Fibroblast of skin of left quadriceps (primary cell): ENCODE data around the gene SRSF1.
"Not testable (repeated sequence)": the region's sequence is repeated elsewhere in the genome, so short reads cannot be mapped to it uniquely, and the experiment has no call there.

Experiments
- DNase-seq, 2 experiments: peaks; one replicate each; pipeline ENCODE4 v3.0.0-alpha.2; 2013; ENCODE audit warnings: low read depth in 2 of 2

The SRSF1 gene

DNA sequence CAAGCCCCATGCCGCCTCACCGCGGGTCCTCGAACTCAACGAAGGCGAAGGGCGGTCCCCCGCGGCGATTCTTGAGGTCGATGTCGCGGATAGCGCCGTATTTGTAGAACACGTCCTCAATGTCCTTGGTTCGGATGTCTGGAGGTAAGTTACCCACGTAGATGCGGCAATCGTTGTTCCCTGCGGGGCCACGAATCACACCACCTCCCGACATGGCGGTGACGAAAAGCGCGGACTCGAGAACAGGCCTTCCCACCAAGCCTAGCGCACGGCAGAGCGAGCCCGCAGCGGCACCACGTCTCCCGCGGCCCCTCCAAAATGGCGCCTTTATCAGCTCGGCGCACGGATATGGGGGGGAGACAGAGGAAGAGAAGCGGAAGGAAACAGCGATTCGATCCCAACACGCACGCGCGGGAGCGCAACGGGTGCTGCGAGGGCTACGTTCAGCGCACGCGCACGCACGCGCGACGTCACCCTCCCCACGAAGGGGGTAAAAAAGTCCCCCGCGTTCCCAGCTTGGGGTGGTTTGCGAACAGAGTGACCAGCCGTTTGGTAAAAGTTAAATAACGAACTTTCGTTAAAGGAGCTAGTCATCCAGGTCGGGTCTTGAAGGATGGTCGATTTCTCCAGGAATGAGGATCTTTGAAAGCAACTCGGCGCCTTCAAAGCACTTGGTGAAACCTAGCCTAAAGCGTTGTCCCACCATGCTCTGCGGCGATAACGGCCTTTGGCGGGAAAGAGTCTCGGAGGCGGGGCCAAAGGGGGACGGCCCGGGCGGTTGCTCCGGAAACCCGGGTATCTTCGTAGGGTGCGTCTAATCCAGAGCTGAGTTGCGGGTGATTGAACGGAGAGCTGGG, at the start of gene SRSF1:
Gene SRSF1 (minus strand): TSS at position 323 of the 857 bp plus-strand sequence. CDS start 109 bp downstream, at position 214.
- peak; percentile 95 to 96 for DNase-seq

DNA sequence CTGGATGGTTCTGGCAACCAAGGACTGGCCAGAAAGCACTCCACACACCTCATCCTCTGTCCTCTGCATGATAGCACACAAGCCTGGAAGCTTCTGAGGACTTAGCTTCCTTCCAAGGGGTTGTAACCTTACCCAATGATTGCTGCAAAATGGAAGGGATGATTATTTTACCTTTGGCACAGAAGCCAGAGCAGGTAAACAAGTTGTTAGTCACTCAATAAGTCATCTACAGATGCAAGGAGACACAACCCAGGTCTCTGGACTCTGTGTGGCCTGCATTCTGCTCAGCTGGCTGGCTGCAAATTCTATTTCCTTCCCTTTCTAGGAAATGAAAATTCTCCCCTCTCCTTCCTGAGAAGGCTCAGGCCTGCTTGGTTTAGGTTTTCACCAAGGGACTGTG, 49.4 kb upstream of the SRSF1 start:
- DNase-seq = no peak

GRCh38 chr17:58054641-58055040, 47.6 kb upstream of the SRSF1 start:
- DNase-seq = no peak

DNA sequence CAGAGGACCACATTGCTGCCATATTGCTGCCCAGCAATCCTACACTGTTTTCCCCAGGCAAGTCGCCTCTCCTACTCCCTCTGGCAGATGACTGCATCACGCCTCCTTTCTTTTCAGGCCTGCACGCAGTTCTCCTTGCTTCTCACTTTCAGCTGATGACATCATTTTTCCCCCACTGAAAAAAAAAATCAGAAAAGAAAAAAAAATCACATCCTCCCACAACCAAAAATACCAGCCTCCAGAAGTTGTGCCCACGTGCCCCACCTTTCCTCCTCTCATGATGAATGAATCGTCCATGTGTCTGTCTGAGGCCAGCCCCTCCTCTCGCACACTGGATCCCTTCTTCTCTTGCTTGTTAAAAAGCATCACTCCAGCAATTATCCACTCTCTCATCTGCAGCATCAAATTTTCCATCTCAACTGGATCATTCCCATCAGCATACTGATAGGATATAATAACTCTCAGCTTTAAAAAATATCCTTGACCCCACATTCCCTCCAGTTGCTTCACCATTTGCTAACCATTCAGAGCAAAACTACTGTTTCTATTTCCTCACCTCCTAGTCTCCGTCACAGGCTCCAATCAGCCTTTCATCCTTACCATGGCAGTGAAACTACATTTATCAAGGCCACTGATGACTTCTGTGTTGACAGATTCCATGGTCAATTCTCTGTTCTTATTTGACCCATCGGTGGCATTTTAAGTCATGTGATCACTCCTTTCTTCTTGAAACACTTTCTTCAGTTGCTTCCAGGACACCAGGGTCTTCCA, 46.1 kb upstream of the SRSF1 start:
- DNase-seq = no peak

- DNase-seq = no peak
Measured at GRCh38 chr17:58052407-58052806, 45.4 kb upstream of the SRSF1 start.

- DNase-seq = no peak
Measured at GRCh38 chr17:58051468-58051867, 44.4 kb upstream of the SRSF1 start.

GRCh38 chr17:58050966-58051365, 43.9 kb upstream of the SRSF1 start:
- no peak for DNase-seq

GRCh38 chr17:58049533-58049932, 42.5 kb upstream of the SRSF1 start:
- no peak for DNase-seq

DNA sequence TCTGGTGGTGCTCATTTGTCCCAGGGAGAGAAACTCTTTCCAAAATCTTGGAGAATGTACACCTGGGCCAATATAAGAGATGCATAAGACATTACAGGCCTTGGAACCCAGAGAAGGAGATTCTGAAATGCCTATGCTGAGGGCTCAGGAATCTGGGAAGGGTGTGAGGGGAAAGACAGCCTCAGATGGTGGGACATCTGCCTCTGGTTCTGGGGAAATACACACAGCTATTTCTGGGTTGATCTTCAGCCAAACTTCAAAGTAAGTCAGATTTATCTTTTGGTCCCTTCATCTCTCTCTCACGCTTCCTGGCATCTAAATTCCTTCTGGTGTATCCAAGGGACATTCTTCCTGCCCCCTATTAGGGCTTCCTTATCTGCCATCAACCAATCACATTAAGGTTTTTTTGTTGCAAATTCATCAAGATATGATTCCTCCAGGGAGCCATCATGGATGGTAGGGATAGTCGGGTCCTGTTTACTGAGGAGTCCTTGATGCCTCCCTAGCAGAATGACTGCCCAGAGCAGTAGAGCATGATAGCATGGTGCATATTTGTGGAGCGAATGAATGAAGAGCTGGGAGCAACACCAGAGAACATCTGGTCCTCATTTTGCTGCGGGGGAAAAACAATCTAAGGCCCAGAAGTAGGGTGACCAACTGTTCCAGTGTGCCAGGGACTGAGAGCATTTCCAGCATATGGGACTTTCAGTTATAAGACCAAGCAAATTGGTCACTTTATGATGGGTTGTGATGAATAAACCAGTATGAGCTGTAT, 40.5 kb upstream of the SRSF1 start:
- DNase-seq = peak in 1 of 2 experiments; percentile 1

GRCh38 chr17:58046239-58047094, 39.4 kb upstream of the SRSF1 start:
- peak in 1 of 2 experiments; percentile 1 for DNase-seq

- not testable (repeated sequence) for DNase-seq
Measured at GRCh38 chr17:58044256-58044655, 37.2 kb upstream of the SRSF1 start.

- DNase-seq = no peak
Measured at GRCh38 chr17:58043221-58044181, 36.5 kb upstream of the SRSF1 start.

DNA sequence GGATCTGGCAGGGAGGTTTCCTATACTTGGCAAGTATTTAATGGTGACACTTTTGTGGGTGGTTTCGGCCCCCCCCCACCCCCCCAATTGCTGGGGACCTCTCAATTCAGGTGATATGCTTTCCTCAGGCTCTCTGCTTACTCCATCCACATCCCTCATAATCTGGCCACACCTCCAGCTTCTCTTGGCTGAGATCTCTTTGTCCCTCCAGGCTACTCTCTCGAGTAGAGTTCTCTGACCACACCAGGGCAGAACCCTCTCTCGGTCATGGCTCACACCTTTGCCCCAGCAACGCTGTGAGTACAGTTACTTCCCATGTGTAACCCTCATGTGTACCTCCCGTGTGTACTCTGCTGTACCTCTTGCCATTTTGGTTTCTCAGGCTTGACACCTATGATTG, 34.1 kb upstream of the SRSF1 start:
- DNase-seq = no peak

- no peak for DNase-seq
Measured at GRCh38 chr17:58040386-58040785, 33.3 kb upstream of the SRSF1 start.

- DNase-seq = no peak
Measured at GRCh38 chr17:58039975-58040374, 32.9 kb upstream of the SRSF1 start.

DNA sequence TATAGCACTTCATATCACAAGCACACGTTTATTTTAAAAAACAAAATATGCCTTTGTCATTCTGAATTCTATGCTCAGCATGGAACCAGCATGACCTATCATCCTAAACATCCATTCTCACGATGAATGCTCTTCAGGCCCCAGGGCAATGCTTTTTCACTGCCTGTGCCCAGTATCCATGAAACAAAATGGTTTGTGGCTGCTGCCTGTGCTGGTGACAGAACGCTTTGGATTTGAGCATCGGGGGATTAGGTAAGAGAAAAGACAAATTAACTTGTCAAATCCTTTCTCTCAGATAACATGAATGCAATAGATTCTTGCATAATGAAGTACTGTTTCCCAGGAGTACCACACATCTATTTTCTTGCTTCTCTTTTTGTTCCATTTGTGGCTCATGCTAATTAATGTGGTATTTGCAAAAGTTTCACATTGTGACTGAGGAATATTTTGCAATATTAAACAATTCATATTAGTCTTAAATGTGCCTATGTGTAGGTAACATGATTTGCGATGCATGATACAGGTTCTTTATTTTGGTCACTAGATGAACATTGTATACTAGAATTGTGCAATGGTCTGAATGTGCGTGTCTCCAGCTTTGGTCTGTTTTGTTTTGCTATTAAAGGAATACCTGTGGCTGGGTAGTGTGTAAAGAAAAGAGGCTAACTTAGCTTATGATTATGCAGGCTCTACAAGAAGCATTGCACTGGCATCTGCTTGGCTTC, 25.8 kb upstream of the SRSF1 start:
- no peak for DNase-seq

GRCh38 chr17:58028578-58028977, 21.5 kb upstream of the SRSF1 start:
- DNase-seq = no peak

- DNase-seq = no peak
Measured at GRCh38 chr17:58020401-58020800, 13.4 kb upstream of the SRSF1 start.

DNA sequence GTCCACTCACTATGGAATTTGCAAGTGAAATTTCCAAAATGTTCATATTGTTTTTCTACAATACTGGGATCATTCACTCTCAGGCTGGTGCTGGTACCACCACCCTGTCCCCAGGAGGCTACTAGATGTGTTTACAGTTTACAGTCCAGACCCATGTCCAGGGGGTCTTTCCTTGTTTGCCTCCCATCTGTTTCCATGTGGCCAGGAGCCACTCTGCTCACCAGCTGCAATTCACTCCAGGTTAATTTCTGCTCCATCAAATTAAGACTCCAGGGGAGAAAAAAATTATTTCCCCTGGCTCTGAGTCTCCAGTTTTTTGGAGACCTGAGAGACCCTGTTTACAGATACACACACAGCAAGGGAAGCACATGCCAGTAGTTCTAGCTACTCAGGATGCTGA, 12.5 kb upstream of the SRSF1 start:
- DNase-seq = no peak
